DOHH2 (cell line): Measurements from ENCODE around the gene RNF217.

Experiments used
- EZH2phosphoT487 ChIP-seq: fragments of 200-600 bp; sonication (generic); IDR thresholded peaks from 2 replicates; pipeline ENCODE4 v1.6.1; 2017; ENCODE audit warnings: borderline replicate concordance, mild to moderate bottlenecking, antibody characterized with exemption, low read length, moderate library complexity, mixed read lengths
- TF ChIP-seq, protein P1 (sequence below): fragments of 200-600 bp; sonication (generic); IDR thresholded peaks from one replicate; pipeline ENCODE4 v1.5.1; 2014; ENCODE audit warnings: antibody characterized with exemption, mild to moderate bottlenecking, low read depth, low read length; ENCODE audit not compliant: poor library complexity, severe bottlenecking

- TF ChIP-seq, protein P1, sequence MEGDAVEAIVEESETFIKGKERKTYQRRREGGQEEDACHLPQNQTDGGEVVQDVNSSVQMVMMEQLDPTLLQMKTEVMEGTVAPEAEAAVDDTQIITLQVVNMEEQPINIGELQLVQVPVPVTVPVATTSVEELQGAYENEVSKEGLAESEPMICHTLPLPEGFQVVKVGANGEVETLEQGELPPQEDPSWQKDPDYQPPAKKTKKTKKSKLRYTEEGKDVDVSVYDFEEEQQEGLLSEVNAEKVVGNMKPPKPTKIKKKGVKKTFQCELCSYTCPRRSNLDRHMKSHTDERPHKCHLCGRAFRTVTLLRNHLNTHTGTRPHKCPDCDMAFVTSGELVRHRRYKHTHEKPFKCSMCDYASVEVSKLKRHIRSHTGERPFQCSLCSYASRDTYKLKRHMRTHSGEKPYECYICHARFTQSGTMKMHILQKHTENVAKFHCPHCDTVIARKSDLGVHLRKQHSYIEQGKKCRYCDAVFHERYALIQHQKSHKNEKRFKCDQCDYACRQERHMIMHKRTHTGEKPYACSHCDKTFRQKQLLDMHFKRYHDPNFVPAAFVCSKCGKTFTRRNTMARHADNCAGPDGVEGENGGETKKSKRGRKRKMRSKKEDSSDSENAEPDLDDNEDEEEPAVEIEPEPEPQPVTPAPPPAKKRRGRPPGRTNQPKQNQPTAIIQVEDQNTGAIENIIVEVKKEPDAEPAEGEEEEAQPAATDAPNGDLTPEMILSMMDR: no peak
- no peak for TF ChIP-seq EZH2phosphoT487
These were observed 121.4 kb downstream of the RNF217 start for GRCh38 chr6:125083684-125083990.
